Measurements from ENCODE around the gene PCDH15. TPM values are rescaled to one million over a fixed set of nuclear protein-coding genes. Genes with fewer than 3 reads are reported as not detected.

Gene PCDH15
- polyA plus RNA-seq, 1 of the 3 experiments (the other 2 are of a cell fraction): 0.03 TPM

- TF ChIP-seq REST (IDR thresholded peaks at IDR 0.05; ENCODE audit: low read depth, low read length) (no peak), RFX5 (IDR thresholded peaks at IDR 0.05; ENCODE audit: low read length) (no peak), SIN3A (IDR thresholded peaks at IDR 0.05; ENCODE audit: borderline replicate concordance, low read depth, low read length) (no peak)
These were observed 72.5 kb downstream of the PCDH15 start (continued) for GRCh38 chr10:54728511-54728910.

GRCh38 chr10:54722075-54722474 is 79.0 kb downstream of the PCDH15 start:
- Histone ChIP-seq H3K9ac (no peak overlapping the region), H3K9me2 (no peaks in the 10 kb centered on the region), H4K20me1 (ENCODE audit: insufficient read depth) (no peaks in the 10 kb centered on the region), H3K4me1 (ENCODE audit: control insufficient read depth in 1 of 2, insufficient read depth in 2 of 2, low read depth in 1 of 2, low read length in 1 of 2) (no peaks in the 10 kb centered on the region), H3F3A (replicated peaks; ENCODE audit: insufficient read depth) (no peaks in the 10 kb centered on the region), H3K27ac (ENCODE audit: low read depth in 2 of 2, low read length in 1 of 2) (no peak overlapping the region), H3K36me3 (replicated peaks in 1 of 2; ENCODE audit: control insufficient read depth in 1 of 2, insufficient read depth in 2 of 2, low read length in 1 of 2) (no peaks in the 10 kb centered on the region), H3K27me3 (ENCODE audit: insufficient read depth) (no peaks in the 10 kb centered on the region), H3K9me3 (no peaks in the 10 kb centered on the region), H3K79me2 (ENCODE audit: insufficient read depth) (no peaks in the 10 kb centered on the region), H3K4me2 (no peak overlapping the region), H3K4me3 (ENCODE audit: low read depth in 2 of 2, low read length in 1 of 2) (no peak overlapping the region), H2AFZ (ENCODE audit: low read depth) (no peak overlapping the region)
- ChIA-PET POLR2A (no interaction called here), CTCF (no interaction called here)
- WGBS (ENCODE audit: low lambda C conversion rate): 29% methylated on average over 1 of the region's 1 CpG
- no peak for DNase-seq
- TF ChIP-seq MAX (IDR thresholded peaks at IDR 0.05; ENCODE audit: low read depth): no peak
- TF ChIP-seq PBX3 (IDR thresholded peaks at IDR 0.05): no peak
- no peak for TF ChIP-seq MEF2A (IDR thresholded peaks at IDR 0.05; ENCODE audit: borderline replicate concordance, low read depth)
- TF ChIP-seq TEAD4 (IDR thresholded peaks at IDR 0.05; ENCODE audit: borderline replicate concordance, insufficient read depth): no peak
- no peak for TF ChIP-seq JUND (IDR thresholded peaks at IDR 0.05)
- no peak for TF ChIP-seq EZH2phosphoT487 (IDR thresholded peaks at IDR 0.05; ENCODE audit: borderline replicate concordance, low read depth)
- TF ChIP-seq FOXM1 (IDR thresholded peaks at IDR 0.05; ENCODE audit: low read depth): no peak
- no peak for TF ChIP-seq ZBTB33 (IDR thresholded peaks at IDR 0.05; ENCODE audit: borderline replicate concordance, low read depth)
- TF ChIP-seq RXRA (IDR thresholded peaks at IDR 0.05; ENCODE audit: borderline replicate concordance, low read depth): no peak
- no peak for TF ChIP-seq ELF1 (IDR thresholded peaks at IDR 0.05)
- no peak for TF ChIP-seq CHD2 (IDR thresholded peaks at IDR 0.05; ENCODE audit: low read length, partially characterized antibody)
